H9 (cell line): ENCODE data around the gene WSB1. TPM values are rescaled to one million over a fixed set of nuclear protein-coding genes. Genes with fewer than 3 reads are reported as not detected.
"Not testable (repeated sequence)": the region's sequence is repeated elsewhere in the genome, so short reads cannot be mapped to it uniquely, and the experiment has no call there.

Experiments
- DNase-seq: peaks from one replicate; pipeline ENCODE4 v3.0.0-alpha.2; 2017
- H2AFZ ChIP-seq: one replicate; pipeline ENCODE4 v1.6.1; 2013; ENCODE audit warnings: mild to moderate bottlenecking, low read length, control low read depth, moderate library complexity
- H2AK5ac ChIP-seq: 2 replicates; pipeline ENCODE4 v1.6.1; 2013; ENCODE audit warnings: low read length, control low read depth, mixed read lengths; ENCODE audit not compliant: insufficient read length
- H2BK120ac ChIP-seq: one replicate; pipeline ENCODE4 v1.6.1; 2013; ENCODE audit warnings: low read depth, mild to moderate bottlenecking, low read length, control low read depth, inconsistent platforms; ENCODE audit not compliant: poor library complexity, severe bottlenecking
- H2BK12ac ChIP-seq: 2 replicates; pipeline ENCODE4 v1.6.1; 2013; ENCODE audit warnings: low read length, control low read depth, mixed read lengths, low read depth; ENCODE audit not compliant: insufficient read length
- H2BK15ac ChIP-seq: 2 replicates; pipeline ENCODE4 v1.6.1; 2013; ENCODE audit warnings: low read depth, low read length, control low read depth
- H2BK20ac ChIP-seq: one replicate; pipeline ENCODE4 v1.6.1; 2013; ENCODE audit warnings: low read depth, mild to moderate bottlenecking, low read length, control low read depth, inconsistent platforms; ENCODE audit not compliant: poor library complexity, severe bottlenecking
- H2BK5ac ChIP-seq: 2 replicates; pipeline ENCODE4 v1.6.1; 2013; ENCODE audit warnings: low read length, control low read depth, mixed read lengths; ENCODE audit not compliant: insufficient read length
- H3K14ac ChIP-seq: 2 replicates; pipeline ENCODE4 v1.6.1; 2013; ENCODE audit warnings: low read length, control low read depth; ENCODE audit not compliant: insufficient read depth
- H3K18ac ChIP-seq: 2 replicates; pipeline ENCODE4 v1.6.1; 2013; ENCODE audit warnings: low read depth, mild to moderate bottlenecking, mixed read lengths, low read length, control low read depth; ENCODE audit not compliant: insufficient read length
- H3K23ac ChIP-seq: 2 replicates; pipeline ENCODE4 v1.6.1; 2013; ENCODE audit warnings: low read length, control low read depth, mixed read lengths, low read depth; ENCODE audit not compliant: insufficient read length
- H3K23me2 ChIP-seq: 2 replicates; pipeline ENCODE4 v1.6.1; 2013; ENCODE audit warnings: low read depth, mild to moderate bottlenecking, mixed read lengths, low read length, control low read depth; ENCODE audit not compliant: insufficient read length, poor library complexity, severe bottlenecking
- H3K27ac ChIP-seq: 2 replicates; pipeline ENCODE4 v1.5.1; 2013; ENCODE audit warnings: low read length, control low read depth, mixed read lengths, low read depth; ENCODE audit not compliant: insufficient read length
- H3K27me3 ChIP-seq: 2 replicates; pipeline ENCODE4 v1.6.1; 2013; ENCODE audit warnings: low read length, control low read depth, inconsistent platforms; ENCODE audit not compliant: insufficient read depth
- H3K4ac ChIP-seq: 2 replicates; pipeline ENCODE4 v1.6.1; 2013; ENCODE audit warnings: low read depth, mild to moderate bottlenecking, control low read depth, inconsistent platforms, low read length, moderate library complexity
- H3K4me1 ChIP-seq: 2 replicates; pipeline ENCODE4 v1.6.1; 2013; ENCODE audit warnings: low read length, control low read depth, inconsistent platforms; ENCODE audit not compliant: insufficient read depth
- H3K4me2 ChIP-seq: 2 replicates; pipeline ENCODE4 v1.6.1; 2013; ENCODE audit warnings: low read length, control low read depth, mixed read lengths; ENCODE audit not compliant: insufficient read length, insufficient read depth
- H3K56ac ChIP-seq: 2 replicates; pipeline ENCODE4 v1.6.1; 2013; ENCODE audit warnings: low read depth, mild to moderate bottlenecking, mixed read lengths, low read length, control low read depth; ENCODE audit not compliant: insufficient read length
- H3K79me1 ChIP-seq: 2 replicates; pipeline ENCODE4 v1.6.1; 2013; ENCODE audit warnings: low read depth, mild to moderate bottlenecking, moderate library complexity, low read length, control low read depth, inconsistent platforms; ENCODE audit not compliant: insufficient read depth, poor library complexity, severe bottlenecking
- H3K79me2 ChIP-seq: 2 replicates; pipeline ENCODE4 v1.6.1; 2013; ENCODE audit warnings: low read length, control low read depth, inconsistent platforms; ENCODE audit not compliant: insufficient read depth
- H3K9ac ChIP-seq: 2 replicates; pipeline ENCODE4 v1.6.1; 2013; ENCODE audit warnings: low read length, control low read depth, mixed read lengths; ENCODE audit not compliant: insufficient read length; ENCODE audit errors: extremely low read depth
- H3K9me3 ChIP-seq: one replicate; pipeline ENCODE4 v1.6.1; 2013; ENCODE audit warnings: low read depth, low read length, inconsistent platforms; ENCODE audit not compliant: control insufficient read depth
- H3T11ph ChIP-seq: one replicate; pipeline ENCODE4 v1.6.1; 2013; ENCODE audit warnings: mild to moderate bottlenecking, low read length, control low read depth, inconsistent platforms
- H4K20me1 ChIP-seq: one replicate; pipeline ENCODE4 v1.6.1; 2013; ENCODE audit not compliant: control insufficient read depth, insufficient read length, insufficient read depth
- H4K5ac ChIP-seq: 2 replicates; pipeline ENCODE4 v1.6.1; 2013; ENCODE audit warnings: low read depth, mild to moderate bottlenecking, mixed read lengths, low read length, control low read depth; ENCODE audit not compliant: insufficient read length
- H4K8ac ChIP-seq: replicated peaks from 2 replicates; pipeline ENCODE4 v1.6.1; 2013; ENCODE audit warnings: low read length, control low read depth, mixed read lengths, low read depth; ENCODE audit not compliant: insufficient read length
- H4K91ac ChIP-seq: 2 replicates; pipeline ENCODE4 v1.6.1; 2013; ENCODE audit warnings: low read depth, mild to moderate bottlenecking, moderate library complexity, mixed read lengths, low read length, control low read depth; ENCODE audit not compliant: insufficient read length
- H3K27ac Mint-ChIP-seq, 3 experiments: 2 replicates in 2 of 3; 3 replicates in 1 of 3; pipeline ENCODE4 v1.8.0; 2020 to 2021; ENCODE audit warnings: mixed read lengths in 3 of 3, mild to moderate bottlenecking in 1 of 3, moderate library complexity in 1 of 3
- H3K27me3 Mint-ChIP-seq: 2 replicates; pipeline ENCODE4 v1.8.0; 2021; ENCODE audit warnings: low read depth, mild to moderate bottlenecking, moderate library complexity, mixed read lengths
- H3K36me3 Mint-ChIP-seq, 3 experiments: 2 replicates in 2 of 3; 3 replicates in 1 of 3; pipeline ENCODE4 v1.8.0; 2020 to 2021; ENCODE audit warnings: low read depth in 3 of 3, mixed read lengths in 3 of 3; ENCODE audit not compliant: insufficient read depth in 1 of 3
- H3K4me1 Mint-ChIP-seq, 2 experiments: 2 replicates each; pipeline ENCODE4 v1.8.0; 2020; ENCODE audit warnings: mixed read lengths in 2 of 2
- H3K4me3 Mint-ChIP-seq, 2 experiments: 2 replicates in 1 of 2; 3 replicates in 1 of 2; pipeline ENCODE4 v1.8.0; 2020 to 2021; ENCODE audit warnings: mild to moderate bottlenecking in 2 of 2, mixed read lengths in 2 of 2, moderate library complexity in 1 of 2
- H3K9me3 Mint-ChIP-seq, 2 experiments: 2 replicates in 1 of 2; 3 replicates in 1 of 2; pipeline ENCODE4 v1.8.0; 2020; ENCODE audit warnings: mild to moderate bottlenecking in 2 of 2, mixed read lengths in 2 of 2, moderate library complexity in 1 of 2
- WGBS: extraction: QIAGEN DNeasy Blood & Tissue Kit; methylation state at CpG from one replicate; pipeline ENCODE4 v1.1.7; 2013; ENCODE audit warnings: missing lambda C conversion rate, low lambda C conversion rate, mixed read lengths; ENCODE audit not compliant: insufficient read length; ENCODE audit errors: extremely low coverage; 5-methylcytosine and 5-hydroxymethylcytosine counted together
- total RNA-seq: library from RNA; stranded (reverse); gene quantifications from 2 replicates; pipeline ENCODE4 v1.2.1, GENCODE V29; 2021
- TF ChIP-seq, protein P1 (sequence below): fragments of 200-600 bp; sonication (generic); conservative IDR thresholded peaks from 3 replicates; pipeline ENCODE4 v1.8.0; 2021; ENCODE audit warnings: antibody characterized with exemption, mild to moderate bottlenecking

The WSB1 gene
- total RNA-seq, 1 experiment from 2014 or later = 187 TPM

GRCh38 chr17:27276653-27277156 is 17.2 kb upstream of the WSB1 start:
- Mint-ChIP-seq H3K9me3 (no peaks in the 10 kb centered on the region), H3K27ac (peak overlapping the region; percentile 95 to 99 (median 99)), H3K4me1 (peaks cover 5 to 15% of the 10 kb centered on the region in 2 experiments; a peak in 3 of 4 replicates), H3K36me3 (no peaks in the 10 kb centered on the region), H3K4me3 (peak overlapping the region; percentile 56 to 68), H3K27me3 (no peaks in the 10 kb centered on the region; the same call in 1 of the 2 replicates)
- no peak overlapping the region for H4K8ac ChIP-seq
- peak overlapping the region; percentile 66 for H2BK5ac ChIP-seq
- TF ChIP-seq, protein P1, sequence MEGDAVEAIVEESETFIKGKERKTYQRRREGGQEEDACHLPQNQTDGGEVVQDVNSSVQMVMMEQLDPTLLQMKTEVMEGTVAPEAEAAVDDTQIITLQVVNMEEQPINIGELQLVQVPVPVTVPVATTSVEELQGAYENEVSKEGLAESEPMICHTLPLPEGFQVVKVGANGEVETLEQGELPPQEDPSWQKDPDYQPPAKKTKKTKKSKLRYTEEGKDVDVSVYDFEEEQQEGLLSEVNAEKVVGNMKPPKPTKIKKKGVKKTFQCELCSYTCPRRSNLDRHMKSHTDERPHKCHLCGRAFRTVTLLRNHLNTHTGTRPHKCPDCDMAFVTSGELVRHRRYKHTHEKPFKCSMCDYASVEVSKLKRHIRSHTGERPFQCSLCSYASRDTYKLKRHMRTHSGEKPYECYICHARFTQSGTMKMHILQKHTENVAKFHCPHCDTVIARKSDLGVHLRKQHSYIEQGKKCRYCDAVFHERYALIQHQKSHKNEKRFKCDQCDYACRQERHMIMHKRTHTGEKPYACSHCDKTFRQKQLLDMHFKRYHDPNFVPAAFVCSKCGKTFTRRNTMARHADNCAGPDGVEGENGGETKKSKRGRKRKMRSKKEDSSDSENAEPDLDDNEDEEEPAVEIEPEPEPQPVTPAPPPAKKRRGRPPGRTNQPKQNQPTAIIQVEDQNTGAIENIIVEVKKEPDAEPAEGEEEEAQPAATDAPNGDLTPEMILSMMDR = no peak
- peaks cover 3% of the 10 kb centered on the region for H3K23me2 ChIP-seq
- no peak overlapping the region for H2BK120ac ChIP-seq
- no peak overlapping the region for H3K56ac ChIP-seq
- H3K23ac ChIP-seq = no peak overlapping the region
- H3K14ac ChIP-seq = peak overlapping the region; percentile 98
- H3K27ac ChIP-seq = peak overlapping the region; percentile 63
- H3K4ac ChIP-seq = no peak overlapping the region; the same call in 1 of the 2 replicates
- no peak overlapping the region for H2BK15ac ChIP-seq
- no peaks in the 10 kb centered on the region; the same call in 1 of the 2 replicates for H3K4me1 ChIP-seq
- no peaks in the 10 kb centered on the region for H4K20me1 ChIP-seq
- peak overlapping the region; percentile 98 for H2BK12ac ChIP-seq
- H3K9ac ChIP-seq = peak overlapping the region; percentile 93
- peak overlapping the region; percentile 95 for H4K5ac ChIP-seq
- no peaks in the 10 kb centered on the region for H3K79me1 ChIP-seq
- no CpG with 5 or more reads among the region's 14 CpGs for WGBS
- H3K9me3 ChIP-seq = no peaks in the 10 kb centered on the region
- no peak overlapping the region for H2AK5ac ChIP-seq
- peak overlapping the region; percentile 52 for H2AFZ ChIP-seq
- peak overlapping the region; percentile 56 for H3K4me2 ChIP-seq
- DNase-seq = peak; percentile 95
- no peak overlapping the region for H3T11ph ChIP-seq
- peak overlapping the region; percentile 96 for H3K18ac ChIP-seq
- H3K27me3 ChIP-seq = no peaks in the 10 kb centered on the region
- no peak overlapping the region for H2BK20ac ChIP-seq
- no peak overlapping the region for H4K91ac ChIP-seq
- H3K79me2 ChIP-seq = no peaks in the 10 kb centered on the region

- not testable (repeated sequence) for H3K18ac ChIP-seq, H2BK15ac ChIP-seq, H2BK12ac ChIP-seq, H2AK5ac ChIP-seq, H3K9me3 Mint-ChIP-seq, H2BK5ac ChIP-seq, H4K5ac ChIP-seq, H3K9ac ChIP-seq, H3K4me2 ChIP-seq, H3K27ac Mint-ChIP-seq, H4K20me1 ChIP-seq, H4K8ac ChIP-seq, H3T11ph ChIP-seq, H2AFZ ChIP-seq, H3K79me1 ChIP-seq, H2BK20ac ChIP-seq, H3K23me2 ChIP-seq, H3K4ac ChIP-seq, H3K27me3 ChIP-seq, H3K56ac ChIP-seq, H3K9me3 ChIP-seq, H3K79me2 ChIP-seq, H4K91ac ChIP-seq, H3K4me3 Mint-ChIP-seq, DNase-seq, H3K4me1 ChIP-seq, H3K23ac ChIP-seq, H3K27ac ChIP-seq, H2BK120ac ChIP-seq, H3K36me3 Mint-ChIP-seq, H3K27me3 Mint-ChIP-seq, H3K14ac ChIP-seq
- peaks cover 5 to 15% of the 10 kb centered on the region in 2 experiments; a peak in 3 of 4 replicates for H3K4me1 Mint-ChIP-seq
- no CpG with 5 or more reads among the region's 3 CpGs for WGBS
Observed at GRCh38 chr17:27279132-27279531, 14.8 kb upstream of the WSB1 start.
